GM18858 (cell line): ENCODE measurements around the gene POLR2I.

Source experiments
- ATAC-seq: cut with Tn5 transposase; IDR thresholded peaks from one replicate; pipeline ENCODE4 v1.9.1; 2021; ENCODE audit not compliant: unreplicated experiment

Gene POLR2I

DNA sequence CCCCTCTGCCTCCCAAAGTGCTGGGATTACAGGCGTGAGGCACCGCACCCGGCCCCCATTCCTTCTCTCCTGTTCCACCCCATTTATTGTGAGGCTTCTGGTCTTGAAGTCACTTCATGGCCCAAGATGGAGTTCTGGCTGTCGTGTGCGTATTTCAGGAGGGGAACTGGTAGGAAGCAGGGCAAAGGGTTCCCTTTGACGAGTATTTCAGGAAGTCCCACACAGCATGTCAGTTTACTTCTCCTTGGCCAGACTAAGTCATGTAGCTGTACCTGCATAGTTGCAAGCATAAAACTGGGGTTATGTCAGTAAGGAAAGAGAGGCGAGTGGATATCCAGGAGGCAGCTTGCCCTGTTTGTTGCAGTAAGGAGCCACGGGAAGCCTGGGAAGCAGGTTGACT, 49.8 kb downstream of the POLR2I start:
- no peak for ATAC-seq
